ENCODE results near the gene ASIC2.

The ASIC2 gene

DNA sequence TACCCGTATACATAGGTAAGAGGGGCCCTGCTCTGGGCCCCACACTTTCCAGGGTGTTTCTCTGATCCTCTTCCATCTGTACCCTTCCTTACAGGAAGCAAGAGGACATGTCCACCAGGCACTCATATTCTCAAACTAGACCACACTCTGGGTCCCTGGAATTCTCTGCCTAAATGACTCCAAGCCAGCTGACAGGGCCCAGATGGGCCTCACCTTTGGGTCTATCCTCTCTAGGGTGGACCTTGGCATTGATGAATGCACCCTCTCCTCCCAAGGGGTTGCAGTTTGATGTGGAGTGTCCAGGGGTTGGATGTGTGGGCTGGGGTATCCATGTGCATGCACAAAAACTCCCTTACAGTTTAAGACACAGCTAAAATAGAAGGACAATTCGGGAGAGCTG lies 95.8 kb downstream of the ASIC2 start:
- no peaks in the 10 kb centered on the region for H3K4me1 ChIP-seq (ENCODE audit: control insufficient read depth, low read length)
- H3K27me3 ChIP-seq (ENCODE audit: control insufficient read depth, low read length), result no peaks in the 10 kb centered on the region
- H3K36me3 ChIP-seq (ENCODE audit: control insufficient read depth, low read length), result no peaks in the 10 kb centered on the region
- H3K4me2 ChIP-seq (ENCODE audit: low read length), result no peak overlapping the region
- no peaks in the 10 kb centered on the region for H3K9me2 ChIP-seq (replicated peaks; ENCODE audit: control insufficient read depth, low read length)
- H3F3A ChIP-seq (ENCODE audit: control insufficient read depth, insufficient read depth), result no peaks in the 10 kb centered on the region
- no peaks in the 10 kb centered on the region for H3K79me2 ChIP-seq (ENCODE audit: control insufficient read depth, low read length)
- no peak overlapping the region for H3K27ac ChIP-seq (ENCODE audit: low read depth, low read length)
- H3K9me3 ChIP-seq (ENCODE audit: control insufficient read depth, insufficient read depth, low read length), result no peaks in the 10 kb centered on the region
- no peak for TF ChIP-seq EZH2phosphoT487 (IDR thresholded peaks at IDR 0.05; ENCODE audit: borderline replicate concordance, low read length)
- TF ChIP-seq, protein P1, sequence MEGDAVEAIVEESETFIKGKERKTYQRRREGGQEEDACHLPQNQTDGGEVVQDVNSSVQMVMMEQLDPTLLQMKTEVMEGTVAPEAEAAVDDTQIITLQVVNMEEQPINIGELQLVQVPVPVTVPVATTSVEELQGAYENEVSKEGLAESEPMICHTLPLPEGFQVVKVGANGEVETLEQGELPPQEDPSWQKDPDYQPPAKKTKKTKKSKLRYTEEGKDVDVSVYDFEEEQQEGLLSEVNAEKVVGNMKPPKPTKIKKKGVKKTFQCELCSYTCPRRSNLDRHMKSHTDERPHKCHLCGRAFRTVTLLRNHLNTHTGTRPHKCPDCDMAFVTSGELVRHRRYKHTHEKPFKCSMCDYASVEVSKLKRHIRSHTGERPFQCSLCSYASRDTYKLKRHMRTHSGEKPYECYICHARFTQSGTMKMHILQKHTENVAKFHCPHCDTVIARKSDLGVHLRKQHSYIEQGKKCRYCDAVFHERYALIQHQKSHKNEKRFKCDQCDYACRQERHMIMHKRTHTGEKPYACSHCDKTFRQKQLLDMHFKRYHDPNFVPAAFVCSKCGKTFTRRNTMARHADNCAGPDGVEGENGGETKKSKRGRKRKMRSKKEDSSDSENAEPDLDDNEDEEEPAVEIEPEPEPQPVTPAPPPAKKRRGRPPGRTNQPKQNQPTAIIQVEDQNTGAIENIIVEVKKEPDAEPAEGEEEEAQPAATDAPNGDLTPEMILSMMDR (IDR thresholded peaks at IDR 0.05; ENCODE audit: low read depth, low read length, poor library complexity, severe bottlenecking), result no peak
- no peak overlapping the region for H3K4me3 ChIP-seq (ENCODE audit: low read length)
- no peaks in the 10 kb centered on the region for H4K20me1 ChIP-seq (ENCODE audit: control insufficient read depth, insufficient read depth, low read depth, low read length)

DNA sequence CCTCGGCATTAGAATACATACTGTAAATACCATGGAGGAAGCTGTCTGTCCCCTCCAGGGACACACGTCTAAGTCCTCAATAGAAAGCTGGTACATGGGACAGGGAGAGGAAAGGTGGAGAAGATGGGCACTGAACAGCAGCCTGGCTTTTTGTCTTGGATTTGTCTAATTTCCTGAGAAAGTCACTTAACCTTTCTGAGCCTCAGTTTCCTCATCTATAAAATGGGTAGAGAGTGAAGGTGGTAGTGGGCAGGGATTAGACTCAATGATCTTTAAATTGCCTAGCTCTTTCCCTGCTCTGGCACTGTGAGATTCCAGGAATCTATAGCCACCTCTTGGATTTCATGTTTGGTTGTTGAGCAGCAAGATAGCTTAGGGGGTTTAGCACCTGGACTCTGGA lies 96.2 kb downstream of the ASIC2 start:
- Histone ChIP-seq H3K4me2 (ENCODE audit: low read length) (no peak overlapping the region), H3K27me3 (ENCODE audit: control insufficient read depth, low read length) (no peaks in the 10 kb centered on the region), H3K36me3 (ENCODE audit: control insufficient read depth, low read length) (no peaks in the 10 kb centered on the region), H3K27ac (ENCODE audit: low read depth, low read length) (no peak overlapping the region), H3K79me2 (ENCODE audit: control insufficient read depth, low read length) (no peaks in the 10 kb centered on the region), H3K9me3 (ENCODE audit: control insufficient read depth, insufficient read depth, low read length) (no peaks in the 10 kb centered on the region), H3K9me2 (replicated peaks; ENCODE audit: control insufficient read depth, low read length) (no peaks in the 10 kb centered on the region), H3K4me1 (ENCODE audit: control insufficient read depth, low read length) (no peaks in the 10 kb centered on the region), H3K4me3 (ENCODE audit: low read length) (no peak overlapping the region), H3F3A (ENCODE audit: control insufficient read depth, insufficient read depth) (no peaks in the 10 kb centered on the region), H4K20me1 (ENCODE audit: control insufficient read depth, insufficient read depth, low read depth, low read length) (no peaks in the 10 kb centered on the region)
- TF ChIP-seq EZH2phosphoT487 (IDR thresholded peaks at IDR 0.05; ENCODE audit: borderline replicate concordance, low read length), result no peak
- TF ChIP-seq, protein P1 (IDR thresholded peaks at IDR 0.05; ENCODE audit: low read depth, low read length, poor library complexity, severe bottlenecking), result no peak

DNA sequence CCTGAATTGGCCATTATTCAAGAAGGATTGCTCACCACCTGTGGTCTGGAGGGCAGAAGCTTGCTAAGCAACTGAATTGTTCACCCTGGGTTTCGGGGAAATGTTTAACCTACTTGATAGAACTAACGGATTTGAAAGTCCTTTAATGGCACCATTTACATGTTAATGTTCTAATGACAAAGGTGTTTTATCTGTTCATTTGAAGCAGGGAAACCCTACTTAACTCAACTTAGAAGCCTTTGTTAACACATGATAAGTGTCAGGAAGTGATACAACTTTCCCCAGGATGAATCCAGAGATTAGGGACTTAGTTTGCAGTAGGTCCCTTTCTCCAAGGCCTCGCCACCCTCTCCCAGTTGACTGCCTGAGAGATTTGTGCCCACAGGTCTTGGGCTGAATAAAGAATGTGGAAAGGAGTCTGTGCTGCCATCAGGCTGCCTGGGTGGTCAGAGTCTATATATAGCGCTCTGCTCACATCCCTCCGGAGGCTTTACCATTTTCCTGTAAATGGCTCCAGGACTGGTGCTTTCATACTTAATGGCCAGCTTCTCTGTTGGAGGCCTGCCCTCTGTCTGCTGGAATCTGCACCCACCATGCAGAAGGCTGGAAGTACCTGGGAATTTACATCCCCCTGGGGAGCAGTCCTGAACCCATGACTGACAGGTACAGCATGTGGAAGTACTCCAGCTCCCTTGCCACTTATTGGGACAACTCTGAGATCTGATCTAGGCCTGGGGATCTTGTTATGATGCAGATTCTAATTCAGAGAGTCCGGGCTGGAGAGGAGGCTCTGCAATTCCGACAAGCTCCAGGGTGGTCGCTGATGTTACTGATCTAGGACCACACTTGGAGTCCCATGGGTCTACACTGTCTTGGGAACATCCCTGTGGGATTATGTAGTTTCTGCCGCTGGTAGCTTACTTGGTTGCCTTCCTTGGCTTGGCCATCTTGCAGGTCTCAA lies 99.9 kb downstream of the ASIC2 start:
- no peak overlapping the region for H3K27ac ChIP-seq (ENCODE audit: low read depth, low read length)
- H4K20me1 ChIP-seq (ENCODE audit: control insufficient read depth, insufficient read depth, low read depth, low read length), result no peaks in the 10 kb centered on the region
- peaks cover 7% of the 10 kb centered on the region; the same call in 1 of the 2 replicates for H3K27me3 ChIP-seq (ENCODE audit: control insufficient read depth, low read length)
- H3K4me2 ChIP-seq (ENCODE audit: low read length), result no peak overlapping the region
- H3K9me3 ChIP-seq (ENCODE audit: control insufficient read depth, insufficient read depth, low read length), result no peaks in the 10 kb centered on the region
- no peak overlapping the region for H3K4me3 ChIP-seq (ENCODE audit: low read length)
- H3K9me2 ChIP-seq (replicated peaks; ENCODE audit: control insufficient read depth, low read length), result no peaks in the 10 kb centered on the region
- TF ChIP-seq, protein P1 (IDR thresholded peaks at IDR 0.05; ENCODE audit: low read depth, low read length, poor library complexity, severe bottlenecking), result no peak
- no peak for TF ChIP-seq EZH2phosphoT487 (IDR thresholded peaks at IDR 0.05; ENCODE audit: borderline replicate concordance, low read length)
- no peaks in the 10 kb centered on the region for H3F3A ChIP-seq (ENCODE audit: control insufficient read depth, insufficient read depth)
- no peaks in the 10 kb centered on the region for H3K36me3 ChIP-seq (ENCODE audit: control insufficient read depth, low read length)
- no peaks in the 10 kb centered on the region for H3K79me2 ChIP-seq (ENCODE audit: control insufficient read depth, low read length)
- no peaks in the 10 kb centered on the region for H3K4me1 ChIP-seq (ENCODE audit: control insufficient read depth, low read length)
